ENCODE data around the gene TFPT. TPM values are rescaled to one million over a fixed set of nuclear protein-coding genes. Genes with fewer than 3 reads are reported as not detected.

TFPT gene
- total and polyA plus RNA-seq, 10 of the 15 experiments (the other 5 are each of a cell fraction or from before 2014, with no cell fraction given): 1.7 to 40.2 (median 25.6) TPM

GRCh38 chr19:54136864-54137698 lies 21.6 kb upstream of the TFPT start (continued):
- TF ChIP-seq BHLHE40 (IDR thresholded peaks at IDR 0.05; ENCODE audit: borderline replicate concordance in 1 of 2, low read depth in 2 of 2, low read length in 1 of 2): no peak
- no peak for TF ChIP-seq CBX5 (IDR thresholded peaks at IDR 0.05; ENCODE audit: low read depth)
- TF ChIP-seq TCF7 (IDR thresholded peaks at IDR 0.05; ENCODE audit: borderline replicate concordance): no peak
- TF ChIP-seq IRF3 (IDR thresholded peaks at IDR 0.05): peak; percentile 99
- no peak for TF ChIP-seq MYC (IDR thresholded peaks at IDR 0.05; ENCODE audit: insufficient read depth, insufficient read length, insufficient replicate concordance, low read length, severe bottlenecking)
- no peak for TF ChIP-seq YBX1 (IDR thresholded peaks at IDR 0.05)
- TF ChIP-seq CBFB (IDR thresholded peaks at IDR 0.05; ENCODE audit: low read depth): no peak
- TF ChIP-seq ZNF24 (IDR thresholded peaks at IDR 0.05): no peak
- no peak for TF ChIP-seq YY1 (IDR thresholded peaks at IDR 0.05; ENCODE audit: low read depth, low read length)
- TF ChIP-seq ZSCAN29 (IDR thresholded peaks at IDR 0.05): no peak
- no peak for TF ChIP-seq MAX (IDR thresholded peaks at IDR 0.05; ENCODE audit: low read depth, low read length)
- no peak for TF ChIP-seq JUND (IDR thresholded peaks at IDR 0.05; ENCODE audit: low read depth, low read length)
- peak; percentile 98 for TF ChIP-seq SP1 (IDR thresholded peaks at IDR 0.05; ENCODE audit: low read depth, low read length)
- no peak for TF ChIP-seq KDM1A (IDR thresholded peaks at IDR 0.05; ENCODE audit: borderline replicate concordance)
- peak; percentile 75 for TF ChIP-seq FOXK2 (IDR thresholded peaks at IDR 0.05)
- TF ChIP-seq ZBED1 (IDR thresholded peaks at IDR 0.05; ENCODE audit: borderline replicate concordance): no peak
- TF ChIP-seq PAX8 (IDR thresholded peaks at IDR 0.05): no peak
- no peak for TF ChIP-seq SPI1 (IDR thresholded peaks at IDR 0.05; ENCODE audit: borderline replicate concordance, insufficient read depth, low read depth, low read length)
- no peak for TF ChIP-seq IKZF1 (conservative IDR thresholded peaks at IDR 0.05)
- TF ChIP-seq CUX1 (IDR thresholded peaks at IDR 0.05; ENCODE audit: insufficient replicate concordance, low read depth, low read length): no peak
- no peak for TF ChIP-seq EP300 (IDR thresholded peaks at IDR 0.05; ENCODE audit: borderline replicate concordance in 1 of 2, control insufficient read depth in 1 of 2, low read depth in 2 of 2, low read length in 2 of 2)
- TF ChIP-seq SUPT20H (IDR thresholded peaks at IDR 0.05; ENCODE audit: borderline replicate concordance, control insufficient read depth, low read depth, low read length): no peak
- no peak for TF ChIP-seq SIN3A (IDR thresholded peaks at IDR 0.05; ENCODE audit: low read depth, low read length)

All from GM12878 (cell line).